Stimulated activated CD8-positive, alpha-beta memory T cell treated with anti-CD3 and anti-CD28 coated beads, Interleukin-12 subunit alpha, Interleukin-12 subunit beta, amount 100 ng/mL, for 4 hours (primary cell): ENCODE results near the gene GLTP.
"Not testable (repeated sequence)": the region's sequence is repeated elsewhere in the genome, so short reads cannot be mapped to it uniquely, and the experiment has no call there.

Source experiments
- DNase-seq: peaks from one replicate; pipeline ENCODE4 v3.0.0-alpha.2; 2020; ENCODE audit warnings: low read depth

The GLTP gene

GRCh38 chr12:109877504-109878246, 2.7 kb downstream of the GLTP start:
- DNase-seq = no peak

GRCh38 chr12:109876406-109876805, 3.9 kb downstream of the GLTP start:
- no peak for DNase-seq

GRCh38 chr12:109875572-109876131, 4.7 kb downstream of the GLTP start:
- DNase-seq = no peak

- DNase-seq = no peak
These were observed 6.7 kb downstream of the GLTP start for GRCh38 chr12:109873653-109874052.

- no peak for DNase-seq
These were observed 8.6 kb downstream of the GLTP start for GRCh38 chr12:109871668-109872314.

GRCh38 chr12:109870648-109871047, 9.7 kb downstream of the GLTP start:
- DNase-seq = no peak

- no peak for DNase-seq
These were observed 11.9 kb downstream of the GLTP start for GRCh38 chr12:109868182-109869051.

- DNase-seq = no peak
These were observed 15.4 kb downstream of the GLTP start for GRCh38 chr12:109864916-109865315.

- DNase-seq = no peak
These were observed 16.3 kb downstream of the GLTP start for GRCh38 chr12:109863847-109864712.

GRCh38 chr12:109862491-109862890, 17.9 kb downstream of the GLTP start:
- not testable (repeated sequence) for DNase-seq

GRCh38 chr12:109861689-109862314, 18.5 kb downstream of the GLTP start:
- DNase-seq = no peak

- no peak for DNase-seq
These were observed 19.4 kb downstream of the GLTP start for GRCh38 chr12:109860977-109861376.

GRCh38 chr12:109858764-109859163, 21.6 kb downstream of the GLTP start:
- no peak for DNase-seq

- DNase-seq = no peak
These were observed 22.6 kb downstream of the GLTP start for GRCh38 chr12:109857715-109858114.

- no peak for DNase-seq
These were observed 25.0 kb downstream of the GLTP start for GRCh38 chr12:109855377-109855776.

GRCh38 chr12:109850518-109850917, 29.8 kb downstream of the GLTP start:
- not testable (repeated sequence) for DNase-seq

GRCh38 chr12:109847142-109847735, 33.1 kb downstream of the GLTP start:
- DNase-seq = no peak

- no peak for DNase-seq
These were observed 34.5 kb downstream of the GLTP start for GRCh38 chr12:109845824-109846205.

GRCh38 chr12:109844983-109845823, 35.1 kb downstream of the GLTP start:
- peak; percentile 74 for DNase-seq

- DNase-seq = no peak
These were observed 36.2 kb downstream of the GLTP start for GRCh38 chr12:109844091-109844490.
